IMR-90 (cell line): ENCODE measurements around the gene CFAP299. TPM values are rescaled to one million over a fixed set of nuclear protein-coding genes. Genes with fewer than 3 reads are reported as not detected.

Source experiments
- CTCF ChIP-seq: conservative IDR thresholded peaks from 2 replicates; pipeline ENCODE4 v1.5.1; 2012; ENCODE audit warnings: mild to moderate bottlenecking, low read depth, low read length, improper control_type of control experiment
- POLR2A ChIP-seq: IDR thresholded peaks from 2 replicates; pipeline ENCODE4 v1.6.1; 2012; ENCODE audit warnings: mild to moderate bottlenecking, low read depth, low read length
- polyA plus RNA-seq, 3 experiments: library from polyadenylated mRNA; depleted of rRNA; stranded (reverse); fragments of >200 nt; gene quantifications; 2 replicates each; pipeline ENCODE4 v1.2.3, GENCODE V29; 2012; ENCODE audit warnings: low replicate concordance in 1 of 3
- total RNA-seq: library from RNA; depleted of rRNA; stranded (reverse); fragments of >200 nt; gene quantifications from 2 replicates; pipeline ENCODE4 v1.2.3, GENCODE V29; 2012

The CFAP299 gene
- total and polyA plus RNA-seq, 2 of the 4 experiments (the other 2 are of a cell fraction): 1.0 to 1.1 TPM

DNA sequence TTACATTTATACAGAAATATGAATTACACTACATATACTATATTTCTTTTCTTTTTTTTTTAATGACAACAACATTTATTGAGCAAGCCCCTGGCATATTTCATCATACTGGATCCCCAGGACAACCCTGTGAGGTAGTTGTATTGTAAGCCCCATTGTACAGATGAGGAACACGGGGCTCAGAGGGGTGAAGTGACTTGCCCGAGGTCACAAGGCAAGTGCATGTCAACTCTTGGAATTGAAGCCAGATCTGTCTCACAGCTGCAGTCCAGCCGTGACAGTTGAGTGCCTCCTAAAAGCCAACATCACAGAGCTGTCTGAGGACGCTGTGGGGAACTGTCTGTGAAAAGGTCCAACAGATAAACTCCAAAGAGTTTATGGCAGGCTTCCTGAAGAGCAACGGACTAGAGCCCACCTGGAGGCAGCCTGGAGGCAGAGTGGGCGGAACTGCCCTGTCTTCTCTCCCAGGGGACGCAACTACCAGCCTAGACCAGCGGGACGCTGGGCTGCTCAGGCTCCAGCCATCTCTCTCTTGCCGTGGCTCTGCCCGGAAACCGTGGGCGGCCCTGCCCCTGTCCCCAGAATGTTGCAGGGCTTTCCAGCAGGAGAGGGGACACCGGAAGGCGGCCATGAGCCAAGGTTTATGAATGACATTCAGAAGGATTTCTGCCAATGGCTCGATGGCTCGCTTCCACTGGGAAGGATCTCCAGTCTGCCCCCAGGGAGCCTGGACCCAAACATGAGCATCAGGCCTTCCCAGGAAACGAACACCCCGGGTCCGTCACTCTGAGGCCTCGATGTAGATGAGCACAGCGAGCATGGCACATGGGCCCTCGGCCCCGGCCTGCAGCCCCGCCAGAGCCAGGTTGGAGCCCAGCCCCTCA is 50.1 kb downstream of the CFAP299 start (continued):
- TF ChIP-seq CTCF: no peak
- TF ChIP-seq POLR2A: no peak
